OCI-LY3 (cell line): Measurements from ENCODE around the gene ARHGAP27.

Source experiments
- H2AFZ ChIP-seq: fragments of 200-600, 300-600 bp; shearing (Covaris generic); 2 replicates; pipeline ENCODE4 v1.6.0; 2014; ENCODE audit warnings: antibody characterized with exemption, low read depth, low read length
- H3K27ac ChIP-seq: fragments of 200-600, 300-600 bp; sonication (generic); 2 replicates; pipeline ENCODE4 v1.5.1; 2014; ENCODE audit warnings: mild to moderate bottlenecking, low read length, moderate library complexity, mixed read lengths
- H3K27me3 ChIP-seq: fragments of 200-600, 300-600 bp; sonication (generic); 2 replicates; pipeline ENCODE4 v1.6.1; 2014; ENCODE audit warnings: low read depth, low read length, mixed read lengths
- H3K36me3 ChIP-seq: fragments of 200-600, 300-600 bp; sonication (generic); replicated peaks from 2 replicates; pipeline ENCODE3; 2014; ENCODE audit warnings: low read depth, low read length, mixed read lengths
- H3K4me1 ChIP-seq: fragments of 300-600, 200-600 bp; sonication (generic); 2 replicates; pipeline ENCODE4 v1.6.1; 2014; ENCODE audit warnings: low read length, mixed read lengths
- H3K4me2 ChIP-seq: fragments of 200-600, 300-600 bp; sonication (generic); 2 replicates; pipeline ENCODE4 v1.6.1; 2014; ENCODE audit warnings: low read length, mixed read lengths
- H3K4me3 ChIP-seq: fragments of 300-600, 200-600 bp; sonication (generic); 2 replicates; pipeline ENCODE4 v1.5.1; 2014; ENCODE audit warnings: antibody characterized with exemption, mild to moderate bottlenecking, low read length, moderate library complexity
- H3K79me2 ChIP-seq: fragments of 300-600, 200-600 bp; shearing (Covaris generic); 2 replicates; pipeline ENCODE4 v1.6.1; 2014; ENCODE audit warnings: mild to moderate bottlenecking, low read length, mixed read lengths
- H3K9ac ChIP-seq: fragments of 300-600, 200-600 bp; shearing (Covaris generic); 2 replicates; pipeline ENCODE4 v1.6.0; 2014; ENCODE audit warnings: mild to moderate bottlenecking, low read length, moderate library complexity
- H3K9me3 ChIP-seq: fragments of 200-600, 300-600 bp; shearing (Covaris generic); 2 replicates; pipeline ENCODE4 v1.6.1; 2014; ENCODE audit warnings: low read length, mixed read lengths; ENCODE audit not compliant: insufficient read depth
- H4K20me1 ChIP-seq: fragments of 200-600, 300-600 bp; sonication (generic); 2 replicates; pipeline ENCODE4 v1.6.1; 2016; ENCODE audit warnings: low read length, mixed read lengths; ENCODE audit not compliant: insufficient read depth
- EZH2phosphoT487 ChIP-seq: fragments of 200-600 bp; shearing (Covaris generic); IDR thresholded peaks from 2 replicates; pipeline ENCODE4 v1.6.1; 2018; ENCODE audit warnings: antibody characterized with exemption, mixed run types, low read depth
- TF ChIP-seq, protein P1 (sequence below): fragments of 200-600, 300-600 bp; sonication (generic); IDR thresholded peaks from 2 replicates; pipeline ENCODE4 v1.5.1; 2014; ENCODE audit warnings: antibody characterized with exemption, low read length, low read depth

The ARHGAP27 gene

GRCh38 chr17:45391918-45392317 is 40.8 kb downstream of the ARHGAP27 start:
- H3K4me1 ChIP-seq: peaks cover 12% of the 10 kb centered on the region
- no peak overlapping the region for H3K4me3 ChIP-seq
- H3K9ac ChIP-seq: no peak overlapping the region
- H3K27ac ChIP-seq: no peak overlapping the region
- peaks cover 4% of the 10 kb centered on the region for H3K36me3 ChIP-seq
- no peak overlapping the region for H3K4me2 ChIP-seq
- H4K20me1 ChIP-seq: no peaks in the 10 kb centered on the region
- no peaks in the 10 kb centered on the region for H3K9me3 ChIP-seq
- TF ChIP-seq, protein P1, sequence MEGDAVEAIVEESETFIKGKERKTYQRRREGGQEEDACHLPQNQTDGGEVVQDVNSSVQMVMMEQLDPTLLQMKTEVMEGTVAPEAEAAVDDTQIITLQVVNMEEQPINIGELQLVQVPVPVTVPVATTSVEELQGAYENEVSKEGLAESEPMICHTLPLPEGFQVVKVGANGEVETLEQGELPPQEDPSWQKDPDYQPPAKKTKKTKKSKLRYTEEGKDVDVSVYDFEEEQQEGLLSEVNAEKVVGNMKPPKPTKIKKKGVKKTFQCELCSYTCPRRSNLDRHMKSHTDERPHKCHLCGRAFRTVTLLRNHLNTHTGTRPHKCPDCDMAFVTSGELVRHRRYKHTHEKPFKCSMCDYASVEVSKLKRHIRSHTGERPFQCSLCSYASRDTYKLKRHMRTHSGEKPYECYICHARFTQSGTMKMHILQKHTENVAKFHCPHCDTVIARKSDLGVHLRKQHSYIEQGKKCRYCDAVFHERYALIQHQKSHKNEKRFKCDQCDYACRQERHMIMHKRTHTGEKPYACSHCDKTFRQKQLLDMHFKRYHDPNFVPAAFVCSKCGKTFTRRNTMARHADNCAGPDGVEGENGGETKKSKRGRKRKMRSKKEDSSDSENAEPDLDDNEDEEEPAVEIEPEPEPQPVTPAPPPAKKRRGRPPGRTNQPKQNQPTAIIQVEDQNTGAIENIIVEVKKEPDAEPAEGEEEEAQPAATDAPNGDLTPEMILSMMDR: no peak
- no peak for TF ChIP-seq EZH2phosphoT487
- H3K27me3 ChIP-seq: peaks cover 15% of the 10 kb centered on the region
- H3K79me2 ChIP-seq: no peaks in the 10 kb centered on the region
- H2AFZ ChIP-seq: no peak overlapping the region

GRCh38 chr17:45391291-45391690 is 41.4 kb downstream of the ARHGAP27 start:
- peaks cover 21% of the 10 kb centered on the region for H3K27me3 ChIP-seq
- no peaks in the 10 kb centered on the region for H3K79me2 ChIP-seq
- no peak overlapping the region for H3K4me3 ChIP-seq
- TF ChIP-seq, protein P1: no peak
- TF ChIP-seq EZH2phosphoT487: no peak
- no peak overlapping the region for H3K9ac ChIP-seq
- H3K27ac ChIP-seq: no peak overlapping the region
- H3K4me2 ChIP-seq: no peak overlapping the region
- H2AFZ ChIP-seq: no peak overlapping the region
- peaks cover 4% of the 10 kb centered on the region for H3K36me3 ChIP-seq
- no peaks in the 10 kb centered on the region for H4K20me1 ChIP-seq
- H3K9me3 ChIP-seq: no peaks in the 10 kb centered on the region
- peaks cover 12% of the 10 kb centered on the region for H3K4me1 ChIP-seq

DNA sequence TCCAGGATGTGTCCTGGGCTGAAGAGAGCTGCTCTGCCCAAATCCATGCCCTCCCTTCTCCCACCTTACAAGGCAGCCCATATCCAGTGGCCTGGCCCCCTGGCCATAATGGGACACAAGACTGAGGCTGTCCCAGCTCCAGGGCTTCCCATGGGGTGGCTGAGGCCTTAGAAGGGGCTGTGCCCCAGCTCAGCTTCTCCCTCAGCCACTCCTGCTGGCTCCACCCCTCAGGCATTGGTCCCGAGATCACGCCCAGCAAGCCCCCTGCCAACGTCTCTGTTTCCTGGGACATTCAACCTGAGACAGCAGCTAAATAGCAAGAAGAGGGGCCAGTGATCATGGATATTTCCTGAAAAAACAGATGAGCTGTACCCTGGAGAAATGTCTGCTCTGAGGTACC is 43.3 kb downstream of the ARHGAP27 start:
- Histone ChIP-seq H4K20me1 (no peaks in the 10 kb centered on the region), H2AFZ (no peak overlapping the region), H3K9me3 (no peaks in the 10 kb centered on the region), H3K4me3 (no peak overlapping the region), H3K4me1 (peaks cover 27% of the 10 kb centered on the region), H3K27ac (no peak overlapping the region), H3K9ac (no peak overlapping the region), H3K36me3 (peaks cover 4% of the 10 kb centered on the region), H3K79me2 (no peaks in the 10 kb centered on the region), H3K4me2 (peak overlapping the region; percentile 16; the same call in 1 of the 2 replicates), H3K27me3 (peaks cover 21% of the 10 kb centered on the region)
- TF ChIP-seq EZH2phosphoT487: no peak
- TF ChIP-seq, protein P1: no peak

DNA sequence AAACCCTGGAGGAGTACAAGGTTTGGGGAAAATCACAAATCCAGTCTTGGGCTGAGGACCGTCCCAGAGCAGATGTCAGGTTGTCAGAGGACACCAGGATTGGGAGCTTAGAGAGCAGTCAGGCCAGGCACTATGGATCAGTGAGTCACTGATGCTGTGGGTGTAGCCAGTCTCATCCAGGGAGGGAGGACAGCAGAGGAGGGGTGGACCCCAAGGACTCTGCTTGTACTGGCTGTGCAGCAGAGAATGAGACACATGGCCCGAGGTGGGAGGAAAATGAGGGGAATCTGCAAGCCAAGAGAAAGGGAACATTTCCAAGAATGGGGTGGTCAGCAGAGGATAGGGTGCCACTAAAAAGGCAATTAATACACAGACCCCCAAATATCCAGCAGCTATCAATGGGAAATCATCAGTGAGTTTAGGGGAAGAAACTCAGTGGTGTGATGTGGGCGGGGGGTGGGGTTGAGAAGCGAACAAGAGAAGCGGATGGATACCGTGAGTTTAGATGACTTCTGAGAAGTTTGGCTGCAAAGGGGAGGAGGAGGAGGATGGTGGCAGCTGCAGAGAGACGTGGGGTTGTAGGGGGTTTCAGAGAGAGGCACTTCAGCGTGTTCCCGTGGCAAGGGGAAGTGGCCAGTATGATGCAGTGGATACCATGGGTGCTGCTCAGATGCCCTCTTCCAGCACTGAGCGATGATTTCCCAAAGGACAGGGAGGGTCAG is 43.9 kb downstream of the ARHGAP27 start:
- Histone ChIP-seq H3K36me3 (no peaks in the 10 kb centered on the region), H3K4me3 (no peak overlapping the region), H3K27ac (no peak overlapping the region), H3K9me3 (no peaks in the 10 kb centered on the region), H3K79me2 (no peaks in the 10 kb centered on the region), H4K20me1 (no peaks in the 10 kb centered on the region), H3K27me3 (peaks cover 21% of the 10 kb centered on the region), H3K4me2 (peak overlapping the region; percentile 16; the same call in 1 of the 2 replicates), H3K4me1 (peaks cover 32% of the 10 kb centered on the region), H2AFZ (no peak overlapping the region), H3K9ac (no peak overlapping the region)
- TF ChIP-seq, protein P1: no peak
- TF ChIP-seq EZH2phosphoT487: no peak
